ENCODE measurements around the gene EMP1.

DNA sequence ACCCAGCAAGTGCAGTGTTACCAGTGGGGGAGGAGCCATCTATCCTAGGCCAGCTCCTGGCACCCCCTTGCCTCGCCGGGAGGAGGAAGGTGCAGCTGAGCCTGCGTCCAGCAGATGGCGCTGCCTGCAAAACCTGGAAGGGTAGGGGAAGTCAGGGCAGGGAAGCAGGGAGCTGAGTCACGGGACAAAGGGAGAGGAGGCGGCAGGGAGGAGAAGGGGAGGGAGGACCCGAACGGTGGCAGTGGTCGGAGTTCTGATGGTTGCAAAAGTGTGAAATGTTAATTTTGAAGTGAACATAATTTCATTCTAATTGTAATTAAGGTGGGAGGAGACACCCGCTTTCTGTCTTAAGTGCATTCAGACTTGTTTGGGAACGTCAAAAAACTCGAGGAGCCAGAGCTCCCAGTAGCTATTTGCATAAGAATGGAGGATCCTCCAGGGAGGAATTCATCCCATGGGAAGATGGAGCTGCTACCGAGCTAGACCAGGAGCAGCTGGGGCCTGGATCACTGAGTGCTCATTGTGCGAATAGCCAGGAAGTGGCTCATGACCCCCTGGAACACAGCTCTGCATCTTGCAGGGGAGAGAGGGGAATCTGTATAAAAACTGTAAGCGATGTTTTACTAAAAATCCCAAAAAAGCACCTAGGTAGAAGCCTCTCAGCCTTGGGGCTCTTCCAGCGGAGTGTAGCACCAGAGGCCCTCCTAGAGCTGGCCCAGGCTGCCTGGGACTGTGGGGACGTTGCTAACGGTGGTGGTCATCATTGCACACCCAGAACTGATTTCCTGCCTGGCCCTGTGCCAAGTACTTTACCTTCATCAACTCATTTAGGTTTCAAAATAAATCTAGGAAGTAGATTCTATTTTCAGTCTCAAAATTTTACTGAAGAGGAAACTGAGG, 59.5 kb downstream of the EMP1 start:
- peak; percentile 90 to 95 (median 94) for TF ChIP-seq CTCF (IDR thresholded peaks at IDR 0.05)
- no peak for TF ChIP-seq POLR2A (IDR thresholded peaks at IDR 0.05)
- TF ChIP-seq POLR2AphosphoS5 (IDR thresholded peaks at IDR 0.05) = peak in 2 of 3 donors; percentile 42 to 45
